Measurements from ENCODE around the gene CDH20. TPM values are rescaled to one million over a fixed set of nuclear protein-coding genes. Genes with fewer than 3 reads are reported as not detected.

The CDH20 gene
- total RNA-seq, 4 donors from 2014 or later = 0.63 to 7.1 (median 2.4) TPM

DNA sequence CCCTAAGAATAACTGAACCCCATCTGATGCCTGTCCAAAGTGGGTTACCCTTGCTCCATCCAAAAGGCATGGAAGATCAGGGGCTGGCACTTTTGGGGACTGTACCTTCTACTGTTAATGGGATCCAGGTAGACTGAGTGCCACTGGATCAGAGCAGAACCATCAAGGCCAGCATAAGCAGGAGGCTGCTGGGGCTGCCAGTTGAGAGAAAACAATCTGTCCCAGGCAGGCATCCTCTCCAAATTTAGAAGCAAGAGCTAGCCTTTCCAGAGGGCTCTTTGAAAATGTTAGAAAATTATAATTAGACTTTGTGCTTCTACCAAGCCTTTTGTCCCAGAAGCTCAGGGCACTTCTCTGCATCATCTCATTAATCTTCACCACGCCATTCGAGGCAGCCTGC, 245.6 kb downstream of the CDH20 start:
- DNase-seq (ENCODE audit: low spot score) = no peak
- no peak for ATAC-seq (ENCODE audit: low FRiP score)
- TF ChIP-seq, protein P1, sequence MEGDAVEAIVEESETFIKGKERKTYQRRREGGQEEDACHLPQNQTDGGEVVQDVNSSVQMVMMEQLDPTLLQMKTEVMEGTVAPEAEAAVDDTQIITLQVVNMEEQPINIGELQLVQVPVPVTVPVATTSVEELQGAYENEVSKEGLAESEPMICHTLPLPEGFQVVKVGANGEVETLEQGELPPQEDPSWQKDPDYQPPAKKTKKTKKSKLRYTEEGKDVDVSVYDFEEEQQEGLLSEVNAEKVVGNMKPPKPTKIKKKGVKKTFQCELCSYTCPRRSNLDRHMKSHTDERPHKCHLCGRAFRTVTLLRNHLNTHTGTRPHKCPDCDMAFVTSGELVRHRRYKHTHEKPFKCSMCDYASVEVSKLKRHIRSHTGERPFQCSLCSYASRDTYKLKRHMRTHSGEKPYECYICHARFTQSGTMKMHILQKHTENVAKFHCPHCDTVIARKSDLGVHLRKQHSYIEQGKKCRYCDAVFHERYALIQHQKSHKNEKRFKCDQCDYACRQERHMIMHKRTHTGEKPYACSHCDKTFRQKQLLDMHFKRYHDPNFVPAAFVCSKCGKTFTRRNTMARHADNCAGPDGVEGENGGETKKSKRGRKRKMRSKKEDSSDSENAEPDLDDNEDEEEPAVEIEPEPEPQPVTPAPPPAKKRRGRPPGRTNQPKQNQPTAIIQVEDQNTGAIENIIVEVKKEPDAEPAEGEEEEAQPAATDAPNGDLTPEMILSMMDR (IDR thresholded peaks at IDR 0.05) = no peak

DNA sequence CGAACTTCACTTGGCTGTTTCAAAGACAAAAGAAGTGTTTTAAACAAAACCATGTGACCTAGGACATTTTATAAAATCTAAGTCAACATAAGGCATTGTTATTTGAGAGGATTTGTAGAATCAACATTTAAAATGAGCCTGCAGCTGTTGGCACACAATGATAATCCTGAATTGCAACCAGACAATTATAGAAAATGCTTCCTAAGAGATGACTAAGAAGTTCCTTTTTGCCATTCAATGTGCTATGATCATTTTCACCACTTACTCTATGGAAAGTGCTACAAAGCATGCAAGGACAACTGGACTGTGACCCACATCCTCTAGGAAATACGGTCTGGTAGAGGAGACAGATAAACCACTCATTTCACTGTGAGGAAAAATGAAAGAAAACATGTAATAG, 246.4 kb downstream of the CDH20 start:
- TF ChIP-seq, protein P1 (IDR thresholded peaks at IDR 0.05) = no peak
- ATAC-seq (ENCODE audit: low FRiP score) (no peak), DNase-seq (ENCODE audit: low spot score) (no peak)

DNA sequence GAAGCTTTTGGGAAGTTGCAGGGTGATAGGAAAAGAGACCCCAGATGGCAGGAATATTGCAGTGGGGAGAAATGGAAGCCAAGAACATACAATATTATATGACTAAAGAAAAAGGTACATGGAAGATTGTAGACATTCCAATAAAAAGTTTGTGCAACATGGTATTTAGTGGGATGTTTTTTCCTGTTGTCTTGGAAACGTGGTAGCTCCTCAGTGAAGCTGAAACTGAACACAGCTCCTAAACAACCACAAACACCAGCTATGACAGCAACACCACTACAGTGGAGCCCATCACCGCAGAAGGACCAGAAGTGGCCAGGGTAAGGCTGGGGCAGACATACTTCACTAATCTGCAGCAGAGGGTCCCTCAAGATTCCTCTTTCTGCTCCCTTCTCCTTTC, 246.8 kb downstream of the CDH20 start:
- DNase-seq (ENCODE audit: low spot score) (no peak), ATAC-seq (ENCODE audit: low FRiP score) (no peak)
- TF ChIP-seq, protein P1 (IDR thresholded peaks at IDR 0.05) = no peak

DNA sequence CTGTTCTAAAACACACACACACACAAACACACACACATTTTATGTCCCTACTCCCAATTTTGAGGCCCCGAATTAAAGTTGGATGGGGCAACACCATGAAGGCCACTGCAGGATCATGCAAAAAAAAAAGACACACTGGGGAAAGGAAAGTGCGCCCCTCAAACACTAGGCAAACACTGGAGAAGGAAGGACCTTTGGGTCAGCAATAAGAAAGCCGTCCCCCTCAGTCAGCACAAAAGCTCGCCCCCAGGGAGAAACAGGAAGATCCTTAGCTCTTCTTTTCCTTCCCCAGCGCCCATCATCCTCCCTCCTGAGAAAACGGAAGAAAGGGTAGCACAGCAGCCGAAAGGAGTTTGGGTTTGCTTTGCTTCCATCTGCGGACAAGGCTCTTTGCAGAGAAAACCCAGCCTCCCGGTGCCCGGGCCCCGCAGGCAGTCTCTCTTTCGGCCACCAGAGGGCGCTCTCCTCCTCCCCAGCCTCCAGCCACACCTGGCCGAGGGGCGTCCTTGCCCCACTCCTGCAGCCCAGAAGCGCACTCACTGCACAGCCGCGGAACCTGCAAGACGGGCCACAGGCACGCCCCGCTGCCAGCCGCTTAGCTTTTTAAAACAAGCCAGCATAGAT, 248.5 kb downstream of the CDH20 start:
- DNase-seq (ENCODE audit: low spot score) = peak; percentile 79
- peak; percentile 94 for ATAC-seq (ENCODE audit: low FRiP score)
- TF ChIP-seq, protein P1 (IDR thresholded peaks at IDR 0.05) = peak in 2 of 3 donors; percentile 85 to 95

DNA sequence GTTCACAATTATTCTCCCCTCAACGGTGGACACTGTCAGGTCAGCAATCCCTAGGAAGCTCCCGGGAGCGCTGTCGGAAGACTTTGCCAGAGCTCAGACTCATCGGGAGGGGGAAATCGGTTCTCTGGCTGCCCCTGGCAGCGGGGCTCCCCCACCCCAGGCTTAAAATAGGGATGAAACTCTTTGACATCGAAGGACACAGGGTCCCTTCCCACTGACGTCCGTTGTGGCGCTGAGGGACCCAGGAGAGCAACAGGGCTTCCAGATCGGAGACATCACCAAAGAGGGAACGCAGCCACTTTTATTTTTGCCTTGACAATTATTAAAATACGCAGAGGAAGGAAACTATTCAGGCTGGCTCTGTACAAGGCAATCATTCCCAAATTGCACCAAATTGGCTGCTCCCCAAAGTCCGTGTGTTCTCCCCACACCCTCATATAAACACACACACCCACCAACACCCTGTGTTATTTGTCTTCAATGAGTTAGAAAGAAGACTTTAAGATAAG, 249.0 kb downstream of the CDH20 start:
- ATAC-seq (ENCODE audit: low FRiP score) = peak; percentile 44
- DNase-seq (ENCODE audit: low spot score) = no peak
- TF ChIP-seq, protein P1 (IDR thresholded peaks at IDR 0.05) = no peak

DNA sequence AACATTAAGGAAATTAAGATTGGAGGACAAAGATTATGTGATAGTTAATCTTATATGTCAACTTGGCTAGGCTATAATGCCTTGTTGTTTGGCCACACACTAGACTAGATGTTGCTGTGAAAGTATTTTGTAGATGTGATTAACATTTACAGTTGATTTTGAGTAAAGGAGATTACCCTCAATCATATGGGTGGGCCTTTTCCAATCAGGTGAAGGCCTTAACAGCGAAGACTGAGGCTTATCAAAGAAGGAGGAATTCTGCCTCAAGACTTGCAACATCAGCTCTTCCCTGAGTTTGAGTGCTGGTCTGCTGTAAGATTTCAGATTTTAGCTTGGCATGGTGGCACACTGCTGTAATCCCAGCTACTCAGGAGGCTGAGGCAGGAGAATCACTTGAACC, 250.3 kb downstream of the CDH20 start:
- ATAC-seq (ENCODE audit: low FRiP score) (no peak), DNase-seq (ENCODE audit: low spot score) (no peak)
- TF ChIP-seq, protein P1 (IDR thresholded peaks at IDR 0.05) = no peak

DNA sequence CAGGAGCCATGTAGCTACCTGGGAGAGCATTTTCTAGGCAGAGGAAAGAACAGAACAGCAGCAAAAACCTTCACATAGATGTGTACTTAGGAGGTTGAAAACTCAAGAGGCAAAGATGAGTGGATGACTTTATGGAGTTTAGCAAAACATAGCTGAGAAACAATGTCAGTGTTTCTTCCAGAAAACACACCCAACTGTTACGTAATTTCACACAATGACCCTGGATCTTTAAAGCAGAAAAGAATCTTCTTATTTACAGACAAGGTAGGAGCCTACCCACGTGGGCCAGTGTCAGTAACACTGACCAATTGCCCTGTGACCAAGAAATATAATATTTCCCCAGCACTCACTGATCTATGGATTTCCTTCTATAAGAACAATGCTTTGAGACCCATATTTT, 254.6 kb downstream of the CDH20 start:
- ATAC-seq (ENCODE audit: low FRiP score) (no peak), DNase-seq (ENCODE audit: low spot score) (no peak)
- TF ChIP-seq, protein P1 (IDR thresholded peaks at IDR 0.05) = no peak

Data from omental fat pad (tissue), 4 donors.